Glomerular visceral epithelial cell (primary cell): ENCODE results near the gene USPL1.

ENCODE experiments used
- DNase-seq: peaks from one replicate; pipeline ENCODE4 v3.0.0-alpha.2; 2016; ENCODE audit errors: extremely low spot score

The USPL1 gene

GRCh38 chr13:30659980-30660379, 42.3 kb downstream of the USPL1 start:
- no peak for DNase-seq

- no peak for DNase-seq
These were observed 43.1 kb downstream of the USPL1 start for GRCh38 chr13:30660796-30661195.

DNA sequence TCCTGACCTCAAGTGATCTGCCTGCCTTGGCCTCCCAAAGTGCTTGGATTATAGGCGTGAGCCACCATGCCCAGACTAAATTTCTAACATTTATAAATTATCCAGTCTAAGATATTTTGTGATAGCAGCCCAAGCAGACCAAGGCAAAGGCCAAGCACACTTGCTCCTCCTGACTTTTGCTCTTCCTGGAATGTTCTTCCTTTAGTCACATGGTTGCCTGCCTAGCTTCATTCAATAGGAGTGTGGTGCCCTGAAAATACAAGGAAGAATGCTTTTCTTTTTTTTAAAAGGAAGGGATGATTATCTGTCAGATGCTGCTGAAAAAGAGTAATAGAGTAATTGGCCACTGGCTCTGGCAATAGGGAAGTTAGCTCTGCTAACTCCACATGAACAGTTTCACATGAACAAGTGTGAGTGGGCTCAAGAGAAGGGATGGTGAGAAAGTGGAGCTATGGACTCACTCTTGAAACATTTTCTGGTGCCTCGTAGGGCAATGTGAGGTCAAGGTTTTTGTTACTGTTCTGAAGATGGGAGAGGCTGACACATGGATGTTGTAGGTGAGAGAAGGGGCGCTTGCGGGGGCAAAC, 47.1 kb downstream of the USPL1 start:
- no peak for DNase-seq

- no peak for DNase-seq
These were observed 47.9 kb downstream of the USPL1 start for GRCh38 chr13:30665638-30666037.

DNA sequence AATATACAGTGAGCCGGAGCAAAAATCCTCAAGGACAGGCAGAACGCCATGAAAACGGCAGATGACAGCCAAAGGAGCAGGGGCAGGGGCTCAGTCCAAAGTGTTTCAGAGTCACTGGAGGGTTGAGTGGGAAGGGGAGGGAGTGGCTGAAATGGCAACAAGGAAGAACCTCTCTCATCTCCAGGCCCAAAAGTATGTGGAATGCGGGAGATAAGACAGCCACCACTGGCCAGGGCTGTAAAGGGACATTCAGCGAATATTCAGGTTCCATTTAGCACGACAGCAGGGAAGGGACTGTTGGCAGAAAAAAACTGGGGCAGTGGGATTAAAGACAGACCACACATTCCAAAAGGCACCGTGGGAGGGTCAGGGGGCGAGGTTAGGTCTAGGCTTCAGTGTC, 48.4 kb downstream of the USPL1 start:
- DNase-seq, result no peak

DNA sequence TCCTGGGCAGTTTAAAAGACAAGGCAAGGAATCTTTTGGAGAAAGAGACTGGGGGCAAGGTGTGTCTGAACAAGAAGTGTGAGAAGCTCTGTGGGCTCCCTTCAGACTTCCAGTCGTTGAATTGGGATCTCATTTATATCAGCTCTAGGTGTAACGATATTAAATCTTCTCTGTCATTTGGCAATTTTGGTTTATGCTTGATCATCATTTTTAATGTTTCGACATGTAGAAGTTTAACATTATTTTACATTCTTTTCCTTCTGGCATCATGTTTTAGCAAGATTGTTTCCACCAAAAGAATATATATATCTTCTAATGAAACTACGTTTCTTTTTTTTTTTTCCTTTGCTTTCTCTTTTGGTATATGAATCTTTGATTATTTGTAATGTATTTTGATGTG, 49.3 kb downstream of the USPL1 start:
- no peak for DNase-seq

GRCh38 chr13:30668312-30668711, 50.6 kb downstream of the USPL1 start:
- no peak for DNase-seq

GRCh38 chr13:30671271-30671815, 53.6 kb downstream of the USPL1 start:
- DNase-seq, result no peak

DNA sequence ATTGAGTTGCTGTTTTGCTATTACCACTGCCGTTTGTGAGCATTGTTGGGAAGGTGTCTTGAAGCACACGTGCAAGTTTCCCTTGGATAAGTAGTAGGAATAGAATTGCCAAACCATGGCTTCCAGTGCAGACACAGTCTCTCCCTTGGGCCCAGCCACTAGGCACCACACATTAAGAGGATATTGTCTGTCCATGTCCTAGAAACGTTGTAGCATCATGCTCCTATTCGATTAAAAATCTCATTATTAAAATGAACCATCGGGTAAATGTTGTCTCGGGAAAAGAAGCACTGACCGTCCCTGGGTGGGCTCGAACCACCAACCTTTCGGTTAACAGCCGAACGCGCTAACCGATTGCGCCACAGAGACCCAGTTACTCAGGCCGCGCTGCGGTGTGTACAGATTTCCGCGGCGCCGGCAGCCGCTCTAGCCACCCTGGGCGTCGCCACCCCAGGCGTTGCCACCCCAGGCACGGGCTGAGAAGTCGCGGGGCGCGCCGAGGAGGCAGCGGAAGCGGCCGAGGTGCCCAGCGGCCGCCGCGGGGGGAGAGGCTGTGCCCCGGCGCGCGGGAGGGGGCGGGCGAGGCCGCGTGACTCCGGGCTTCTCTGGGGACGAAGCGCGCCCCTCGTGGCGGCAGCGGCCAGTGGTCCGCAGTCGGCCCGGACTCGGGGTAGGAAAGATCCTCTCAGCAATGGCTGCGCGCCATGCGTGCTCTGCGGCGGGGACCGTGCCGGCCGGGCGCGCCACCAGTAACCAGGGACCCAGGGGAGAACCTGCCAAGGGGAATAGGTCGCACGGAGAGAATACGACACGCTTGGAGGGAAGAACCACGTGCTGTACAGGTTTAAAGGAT, 56.2 kb downstream of the USPL1 start:
- DNase-seq, result peak; percentile 94

- DNase-seq, result no peak
These were observed 58.0 kb downstream of the USPL1 start for GRCh38 chr13:30675717-30676116.

- peak; percentile 31 for DNase-seq
These were observed 59.0 kb downstream of the USPL1 start for GRCh38 chr13:30676672-30677071.

DNA sequence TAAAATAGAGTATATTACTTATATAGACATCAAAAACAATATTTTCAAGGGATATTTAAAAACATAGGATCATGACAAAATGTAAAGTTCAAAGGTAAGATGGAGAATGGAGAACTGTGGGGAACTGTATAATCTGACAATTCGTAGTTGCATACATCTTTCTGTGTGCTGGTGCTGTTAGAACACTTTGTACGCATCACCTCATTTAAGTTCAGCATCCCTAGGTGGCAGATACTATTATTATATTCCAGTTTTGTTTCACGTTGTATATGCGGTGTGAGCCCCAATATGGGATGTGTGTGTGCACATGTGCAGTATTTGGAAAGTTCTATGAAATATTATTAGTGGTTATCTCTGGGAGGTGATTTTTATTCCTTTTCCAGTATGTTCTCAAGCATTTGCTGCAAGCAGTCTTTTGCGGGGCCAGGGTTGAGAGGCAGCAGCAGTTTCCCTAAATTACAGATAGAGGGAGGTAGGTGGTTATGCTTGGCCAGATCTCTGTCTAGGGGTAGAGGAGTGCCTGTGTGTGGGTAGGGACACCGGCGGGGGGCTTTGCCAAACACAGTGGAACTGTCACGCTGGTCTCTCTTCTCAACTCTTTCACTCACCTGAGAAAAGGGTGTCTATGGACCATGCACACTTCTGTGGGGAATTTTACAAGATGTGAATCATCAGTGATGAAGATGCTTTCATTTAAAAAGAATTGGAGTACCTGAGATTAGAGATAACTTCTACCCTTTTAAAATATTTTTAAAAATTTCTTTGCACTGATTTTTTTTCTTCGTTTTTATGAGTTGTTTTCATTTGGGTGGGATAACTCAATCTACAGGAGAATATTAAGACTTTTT, 62.0 kb downstream of the USPL1 start:
- peak; percentile 18 for DNase-seq

DNA sequence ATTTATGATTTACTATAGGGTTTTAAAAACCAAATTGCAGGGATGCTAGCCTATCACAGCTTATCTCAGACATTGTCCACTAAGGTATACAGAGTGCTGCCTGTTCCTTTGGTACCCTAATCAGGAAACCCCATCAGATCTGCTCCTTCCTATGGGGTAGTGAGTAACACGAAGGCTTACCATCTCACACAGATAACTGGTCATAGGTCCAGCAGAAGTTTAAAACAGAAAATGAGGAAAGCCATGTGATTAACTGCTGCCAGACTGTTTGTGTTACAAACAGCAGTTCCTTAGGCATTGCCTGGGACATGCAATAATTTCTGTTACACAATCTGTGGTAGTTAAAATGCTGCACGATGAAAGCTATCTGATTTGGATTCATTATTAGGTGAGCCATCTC, 64.1 kb downstream of the USPL1 start:
- no peak for DNase-seq

GRCh38 chr13:30685320-30685859, 67.7 kb downstream of the USPL1 start:
- DNase-seq, result no peak

GRCh38 chr13:30685987-30686386, 68.3 kb downstream of the USPL1 start:
- DNase-seq, result no peak

DNA sequence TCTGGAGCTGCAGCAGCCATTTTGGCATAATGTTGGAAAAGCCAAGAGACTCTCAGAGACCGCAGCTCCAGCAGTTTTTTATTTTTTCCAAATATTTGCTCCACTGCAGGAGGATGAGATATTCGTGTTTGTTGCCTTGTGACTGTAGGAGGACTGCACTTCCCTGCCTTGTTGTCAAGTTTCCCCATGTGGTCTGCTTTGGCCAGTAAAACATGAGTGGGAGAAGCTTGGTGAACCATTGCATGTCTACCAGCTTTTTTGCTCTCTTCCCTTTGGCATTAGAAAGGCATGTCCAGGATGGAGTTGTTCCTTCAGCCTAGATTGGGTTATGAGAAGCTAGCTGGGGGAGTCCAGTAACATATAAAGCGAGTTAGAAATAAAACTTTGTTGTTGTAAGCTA, 69.9 kb downstream of the USPL1 start:
- no peak for DNase-seq

DNA sequence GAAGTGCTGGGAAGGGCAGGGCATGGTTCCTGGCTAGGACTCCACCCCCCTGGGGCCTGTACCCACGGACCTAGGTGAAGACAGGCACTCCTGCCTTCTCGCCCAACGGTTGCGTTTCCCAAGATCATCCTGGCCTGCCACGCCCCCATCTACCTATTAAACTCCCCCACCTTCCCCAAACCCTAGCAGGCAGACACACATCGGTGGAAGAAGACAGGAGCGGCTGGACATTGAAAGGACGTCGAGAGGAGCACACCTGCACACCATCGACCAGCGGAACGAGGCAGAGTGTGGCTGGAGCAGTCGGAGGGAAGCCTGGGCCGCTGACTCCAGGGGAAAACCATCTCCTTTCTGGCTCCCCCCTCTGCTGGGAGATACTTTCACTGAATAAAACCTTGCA, 72.0 kb downstream of the USPL1 start:
- no peak for DNase-seq

DNA sequence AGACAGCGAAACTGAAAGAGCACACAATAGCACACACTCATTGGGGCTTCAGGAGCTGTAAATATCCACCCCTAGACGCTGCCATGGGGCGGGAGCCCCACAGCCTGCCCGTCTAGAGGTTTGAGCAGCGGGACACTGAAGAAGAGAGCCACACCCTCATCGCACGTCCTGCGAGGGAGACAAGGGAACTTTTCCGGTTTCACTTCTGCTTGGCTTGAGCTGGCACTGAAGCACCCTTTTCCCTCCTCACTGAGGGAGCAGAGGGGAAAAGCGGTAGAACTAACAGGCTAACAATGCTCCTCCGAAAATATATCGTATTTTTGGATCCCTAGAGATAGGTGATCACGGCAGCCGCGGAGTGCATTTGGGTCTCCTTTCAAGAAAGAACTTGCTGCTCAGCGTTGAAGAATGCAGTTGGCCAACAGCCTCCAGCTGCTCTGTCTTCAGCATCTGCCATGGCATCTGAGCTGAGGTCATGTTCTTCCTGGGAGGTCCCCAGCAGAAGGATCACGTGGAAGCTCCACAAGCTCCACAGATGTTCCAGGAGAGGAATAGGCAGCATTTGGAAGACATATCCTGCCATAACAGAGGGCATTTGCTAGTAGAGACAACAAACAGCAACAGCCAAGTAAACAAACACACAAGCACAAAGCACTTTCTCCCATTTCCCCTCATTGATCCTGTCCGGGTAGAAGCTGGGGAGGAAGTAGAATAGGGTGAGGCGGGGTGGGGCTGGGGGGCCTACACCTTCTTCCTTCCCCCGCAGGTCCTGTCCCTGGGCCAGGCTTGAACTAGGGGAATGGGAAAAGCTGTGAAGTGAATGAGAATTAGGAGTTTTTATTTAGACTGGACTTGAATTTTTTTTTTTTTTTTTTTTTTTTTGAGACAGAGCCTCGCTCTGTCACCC, 72.8 kb downstream of the USPL1 start:
- DNase-seq, result peak; percentile 58

DNA sequence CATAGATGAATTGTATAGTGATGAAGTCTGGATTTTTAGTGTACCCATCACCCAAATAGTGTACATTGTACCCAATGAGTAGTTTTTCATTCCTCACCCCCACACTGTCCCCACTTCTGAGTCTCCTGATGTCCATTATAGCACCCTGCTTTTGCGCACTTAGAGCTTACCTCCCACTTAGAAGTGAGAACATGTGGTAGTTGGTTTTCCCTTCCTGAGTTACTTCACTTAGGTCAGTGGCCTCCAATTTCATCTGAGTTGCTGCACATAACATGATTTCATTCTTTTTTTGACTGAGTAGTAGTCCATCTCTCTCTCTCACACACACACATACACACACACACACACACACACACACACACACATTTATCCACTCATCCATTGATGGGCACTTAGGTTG, 74.4 kb downstream of the USPL1 start:
- DNase-seq, result no peak

DNA sequence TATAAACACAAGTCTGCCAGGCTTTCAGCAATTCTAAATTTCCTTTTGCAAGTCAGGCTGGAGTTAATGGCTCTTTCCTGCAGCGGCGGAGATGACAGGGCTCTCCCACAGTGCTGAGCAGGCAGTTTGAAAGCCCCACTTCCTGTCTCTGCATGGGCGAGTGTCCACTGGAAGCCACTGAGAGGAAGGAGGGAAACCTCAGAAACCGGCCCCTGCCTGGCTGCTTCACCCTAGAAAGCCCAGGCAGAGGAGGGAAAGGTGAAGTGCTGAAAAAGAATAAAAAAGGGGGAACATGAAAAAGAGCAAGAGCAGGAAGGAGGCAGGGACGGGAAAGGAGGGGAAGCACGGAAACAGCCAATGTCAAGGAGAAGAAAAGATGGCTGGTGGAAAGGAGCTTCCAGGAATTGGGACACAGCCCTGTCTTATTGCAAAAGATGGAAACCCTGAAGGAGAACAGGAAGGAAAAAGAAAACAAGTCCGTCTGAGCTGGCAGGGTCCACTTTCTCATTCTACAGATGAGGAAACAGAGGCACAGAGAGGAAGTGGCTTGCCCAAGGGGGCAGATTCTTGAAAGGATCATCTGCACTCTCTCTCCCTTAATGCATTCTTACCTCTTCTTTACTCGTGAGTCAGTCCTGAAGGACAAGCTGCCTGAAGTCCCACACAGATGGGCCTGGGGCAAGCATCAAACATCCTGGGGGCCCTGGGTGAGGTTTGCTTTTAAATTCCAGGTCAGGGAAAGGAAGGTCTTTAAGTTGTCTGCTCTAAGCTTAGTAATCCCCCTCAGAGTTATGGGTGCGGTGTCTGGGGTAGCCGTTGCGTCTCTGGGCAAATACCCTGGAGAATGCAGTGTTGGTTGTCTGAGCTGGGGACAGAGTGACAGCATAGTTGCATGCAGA, 78.8 kb downstream of the USPL1 start:
- peak; percentile 48 for DNase-seq
